Measurements from ENCODE around the gene SLC19A1.

The SLC19A1 gene

DNA sequence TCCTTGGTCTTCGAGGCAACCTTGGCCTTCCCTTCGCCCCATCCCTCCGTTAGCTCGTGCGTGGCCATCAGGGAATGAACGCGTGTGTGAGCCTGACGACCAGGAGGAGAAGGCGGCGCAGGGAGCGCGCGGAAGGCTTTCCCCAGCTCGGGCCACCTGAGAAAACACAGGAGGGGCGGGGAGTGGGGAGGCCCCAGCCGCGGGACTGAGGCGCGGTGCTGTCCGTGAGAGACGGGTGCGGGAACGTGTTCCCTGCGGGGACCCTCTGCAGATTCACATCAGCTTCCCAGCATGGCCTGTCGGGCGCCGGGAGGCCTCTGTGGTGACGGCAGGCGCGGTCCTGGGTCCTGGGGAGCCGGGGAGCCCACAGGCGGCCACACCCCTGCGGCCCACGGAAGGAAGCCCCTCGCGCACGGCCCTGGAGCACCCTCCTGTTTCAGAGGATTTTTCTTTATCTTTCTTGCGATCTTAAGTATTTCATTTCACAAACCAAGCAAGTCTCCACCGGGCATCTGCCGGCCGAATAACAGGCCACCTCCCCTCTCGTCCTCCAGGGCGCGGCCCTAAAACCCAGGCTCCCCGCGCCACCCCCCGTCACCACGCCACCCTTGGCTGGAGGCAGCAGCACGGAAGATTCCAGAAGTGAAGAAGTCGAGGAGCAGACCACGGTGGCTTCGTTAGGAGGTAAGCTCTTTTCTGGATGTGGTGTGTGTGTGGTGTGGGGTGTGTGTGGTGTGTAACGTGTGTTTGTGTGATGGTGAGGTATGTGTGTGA, 66.3 kb downstream of the SLC19A1 start:
- DNase-seq: no peak

DNA sequence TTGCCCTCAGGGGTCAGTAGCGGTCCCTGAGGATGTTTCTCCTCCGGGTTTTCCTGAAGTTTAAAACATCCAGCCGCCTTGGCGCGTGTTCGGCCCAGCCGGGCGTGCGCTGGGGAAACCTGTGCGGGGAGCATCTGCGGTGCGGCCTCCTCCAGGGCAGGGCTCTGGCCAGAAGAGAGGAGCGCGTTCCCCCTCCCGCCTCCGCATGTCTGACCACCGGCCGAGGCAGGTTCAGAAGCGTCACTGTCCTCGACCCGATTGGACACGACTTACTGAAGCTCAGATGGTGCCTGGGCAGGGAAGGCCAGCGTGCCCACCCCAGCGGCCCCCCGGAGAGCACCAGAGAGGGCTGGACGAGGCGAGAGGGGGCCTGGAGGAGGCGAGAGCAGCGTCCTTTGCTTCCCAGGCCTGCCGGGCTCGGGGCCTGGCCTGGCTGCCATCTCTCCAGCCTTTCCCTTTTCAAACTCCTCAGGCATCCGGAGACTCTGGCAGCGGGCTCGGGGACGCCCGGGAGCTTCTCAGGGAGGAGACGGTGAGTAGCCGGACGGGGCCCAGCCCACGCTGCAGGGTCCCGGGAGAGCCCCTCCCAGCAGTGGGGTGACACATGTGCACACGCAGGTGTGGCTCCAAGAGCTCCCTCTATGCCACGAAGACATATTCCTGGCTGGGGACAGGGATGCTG, 67.1 kb downstream of the SLC19A1 start:
- DNase-seq: no peak

- DNase-seq: no peak
Measured at GRCh38 chr21:45474323-45474950, 67.8 kb downstream of the SLC19A1 start.

DNA sequence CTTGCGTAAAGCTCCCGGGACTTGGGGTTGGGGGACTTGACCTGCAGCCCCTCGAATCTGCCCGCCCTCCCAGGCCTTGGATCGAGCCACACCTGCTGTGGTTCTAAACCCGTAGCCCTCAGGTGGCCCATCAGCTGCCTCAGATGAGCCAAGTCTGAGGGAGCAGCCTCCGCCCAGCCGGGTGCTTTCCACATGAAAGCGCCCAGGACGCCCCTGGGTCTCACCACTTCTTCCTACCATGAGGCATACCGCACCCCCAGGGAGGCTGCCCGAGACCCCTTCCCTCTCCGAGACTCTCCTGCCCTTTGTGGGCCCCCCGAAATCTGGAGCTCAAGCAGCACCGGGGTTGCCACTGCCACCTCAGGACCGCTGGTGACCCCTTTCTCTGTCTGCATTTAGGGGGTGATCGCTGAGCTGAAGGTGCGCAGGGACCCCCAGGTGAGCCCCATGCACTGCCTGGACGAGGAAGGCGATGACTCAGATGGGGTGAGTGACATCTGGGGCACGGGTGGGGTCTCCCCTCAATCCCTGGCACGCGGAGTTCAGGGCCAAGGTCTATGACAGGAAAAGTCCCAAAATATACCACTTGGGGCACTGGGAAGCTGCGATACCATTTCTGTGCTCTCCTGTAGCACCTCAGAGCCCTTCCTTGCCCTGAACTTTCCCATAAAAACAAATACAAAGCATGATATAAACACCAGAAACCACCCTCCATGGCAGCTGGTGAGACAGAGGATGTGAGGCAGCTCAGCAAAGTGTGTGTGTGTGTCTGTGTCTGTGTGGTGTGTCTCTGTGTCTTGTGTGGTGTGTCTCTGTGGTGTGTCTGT, 68.5 kb downstream of the SLC19A1 start:
- DNase-seq: no peak

GRCh38 chr21:45472445-45473365, 69.5 kb downstream of the SLC19A1 start:
- no peak for DNase-seq

DNA sequence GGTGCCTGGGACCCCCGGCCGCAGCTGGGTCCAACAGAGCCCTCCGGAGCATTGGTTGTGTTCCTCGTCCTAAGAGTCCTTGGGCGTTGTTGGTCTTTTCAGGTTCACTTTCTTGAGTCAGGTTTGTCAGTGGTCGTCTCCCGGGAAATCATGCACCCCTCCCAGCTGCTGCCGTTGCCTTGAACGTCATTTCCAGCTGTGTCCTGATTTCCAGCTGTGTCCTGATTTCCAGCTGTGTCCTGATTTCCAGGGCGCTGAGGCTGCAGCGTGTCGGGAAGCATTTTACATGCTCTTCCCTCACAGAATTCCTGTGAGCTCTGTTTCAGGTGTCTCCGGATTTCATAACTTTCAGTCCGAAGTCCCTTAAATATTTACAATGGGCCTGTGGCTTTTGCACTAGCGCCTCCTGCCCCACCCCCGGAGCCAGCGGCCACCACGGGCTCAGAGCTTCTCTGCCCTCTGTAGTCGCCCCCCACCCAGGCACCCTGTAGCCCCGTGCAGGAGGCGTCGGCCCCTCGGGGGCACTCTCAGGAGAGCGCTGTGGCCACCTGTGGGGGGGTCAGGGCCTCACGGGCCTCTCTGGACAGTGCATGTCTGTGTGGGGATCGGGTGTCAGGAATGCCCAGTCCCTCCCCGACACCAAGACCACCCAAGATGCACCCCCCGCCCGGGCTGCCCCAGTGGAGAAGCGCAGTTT, 70.6 kb downstream of the SLC19A1 start:
- DNase-seq: no peak

DNA sequence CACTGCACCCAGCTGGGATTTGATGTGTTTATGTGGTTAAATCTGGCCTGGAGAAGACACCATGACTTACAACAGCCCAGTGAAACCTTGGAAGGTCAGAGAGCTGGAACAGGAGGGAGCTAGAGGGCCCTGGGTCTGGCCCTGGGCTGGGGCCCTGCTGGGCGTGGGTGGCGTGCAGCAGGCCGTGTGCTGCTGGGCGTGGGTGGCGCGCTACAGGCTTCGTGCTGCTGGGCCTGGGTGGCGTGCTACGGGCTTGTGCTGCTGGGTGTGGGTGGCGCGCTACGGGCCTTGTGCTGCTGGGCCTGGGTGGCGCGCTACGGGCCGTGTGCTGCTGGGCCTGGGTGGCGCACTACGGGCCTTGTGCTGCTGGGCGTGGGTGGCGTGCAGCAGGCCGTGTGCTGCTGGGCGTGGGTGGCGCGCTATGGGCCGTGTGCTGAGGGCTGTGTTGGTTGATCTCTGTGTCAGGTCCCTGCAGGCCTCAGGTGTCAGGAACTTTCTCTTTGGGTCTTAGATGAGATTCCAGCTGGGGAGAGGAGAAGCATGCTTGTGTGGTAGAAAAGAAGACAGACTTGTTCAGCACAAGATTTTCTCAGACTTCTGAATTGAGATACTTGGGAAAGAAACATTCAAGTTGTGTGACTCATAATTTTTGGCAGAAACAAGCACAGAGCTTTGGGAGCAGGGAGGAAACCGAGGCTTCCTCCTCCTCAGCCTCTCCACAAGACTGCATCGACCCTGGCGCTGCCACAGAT, 71.3 kb downstream of the SLC19A1 start:
- DNase-seq: no peak

DNA sequence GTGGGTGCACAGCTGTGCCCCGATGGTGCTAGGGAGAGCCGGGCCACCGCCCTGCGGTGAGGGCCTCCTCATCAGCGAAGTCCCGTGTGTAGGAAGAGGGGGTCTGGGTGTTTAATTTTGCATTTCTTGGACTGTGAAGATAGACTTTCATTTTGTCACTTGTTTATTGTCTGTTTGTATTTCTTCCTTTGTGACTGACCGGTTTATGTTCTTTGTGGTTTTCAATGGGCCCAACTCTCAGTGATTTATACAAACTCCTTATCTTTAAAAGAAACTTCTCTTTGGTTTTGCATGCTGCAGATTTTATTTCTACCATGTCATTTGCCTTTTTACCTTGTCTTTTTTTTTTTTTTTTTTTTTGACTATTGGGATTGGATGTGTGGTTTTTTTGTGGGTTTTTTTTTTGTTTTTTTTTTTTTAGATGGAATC, 72.1 kb downstream of the SLC19A1 start:
- no peak for DNase-seq

GRCh38 chr21:45469273-45470086, 72.8 kb downstream of the SLC19A1 start:
- no peak for DNase-seq

GRCh38 chr21:45468971-45469272, 73.3 kb downstream of the SLC19A1 start:
- DNase-seq: no peak

DNA sequence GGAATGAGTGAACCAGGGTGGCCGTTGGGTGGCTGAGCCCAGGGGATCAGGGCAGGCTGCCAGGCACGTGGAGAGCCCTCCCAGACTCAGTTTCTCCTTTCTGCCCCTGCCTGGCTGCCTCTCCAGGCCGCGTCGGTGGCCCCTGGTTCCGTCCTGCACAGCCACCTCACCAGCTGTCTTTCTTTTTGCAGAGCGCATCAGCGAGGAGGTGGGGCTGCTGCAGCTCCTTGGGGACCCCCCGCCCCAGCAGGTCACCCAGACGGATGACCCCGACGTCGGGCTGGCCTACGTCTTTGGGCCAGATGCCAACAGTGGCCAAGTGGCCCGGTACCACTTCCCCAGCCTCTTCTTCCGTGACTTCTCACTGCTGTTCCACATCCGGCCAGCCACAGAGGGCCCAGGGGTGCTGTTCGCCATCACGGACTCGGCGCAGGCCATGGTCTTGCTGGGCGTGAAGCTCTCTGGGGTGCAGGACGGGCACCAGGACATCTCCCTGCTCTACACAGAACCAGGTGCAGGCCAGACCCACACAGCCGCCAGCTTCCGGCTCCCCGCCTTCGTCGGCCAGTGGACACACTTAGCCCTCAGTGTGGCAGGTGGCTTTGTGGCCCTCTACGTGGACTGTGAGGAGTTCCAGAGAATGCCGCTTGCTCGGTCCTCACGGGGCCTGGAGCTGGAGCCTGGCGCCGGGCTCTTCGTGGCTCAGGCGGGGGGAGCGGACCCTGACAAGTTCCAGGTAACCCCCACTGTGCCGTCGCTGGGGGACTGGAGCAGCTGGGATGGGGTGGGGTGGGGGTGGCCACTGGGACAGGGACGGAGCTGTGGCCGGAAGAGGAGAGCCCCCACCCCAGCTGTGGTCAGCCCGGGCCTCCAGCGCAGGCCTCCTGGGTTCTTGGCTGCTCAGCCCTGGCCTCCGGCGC, 73.9 kb downstream of the SLC19A1 start:
- DNase-seq: no peak

DNA sequence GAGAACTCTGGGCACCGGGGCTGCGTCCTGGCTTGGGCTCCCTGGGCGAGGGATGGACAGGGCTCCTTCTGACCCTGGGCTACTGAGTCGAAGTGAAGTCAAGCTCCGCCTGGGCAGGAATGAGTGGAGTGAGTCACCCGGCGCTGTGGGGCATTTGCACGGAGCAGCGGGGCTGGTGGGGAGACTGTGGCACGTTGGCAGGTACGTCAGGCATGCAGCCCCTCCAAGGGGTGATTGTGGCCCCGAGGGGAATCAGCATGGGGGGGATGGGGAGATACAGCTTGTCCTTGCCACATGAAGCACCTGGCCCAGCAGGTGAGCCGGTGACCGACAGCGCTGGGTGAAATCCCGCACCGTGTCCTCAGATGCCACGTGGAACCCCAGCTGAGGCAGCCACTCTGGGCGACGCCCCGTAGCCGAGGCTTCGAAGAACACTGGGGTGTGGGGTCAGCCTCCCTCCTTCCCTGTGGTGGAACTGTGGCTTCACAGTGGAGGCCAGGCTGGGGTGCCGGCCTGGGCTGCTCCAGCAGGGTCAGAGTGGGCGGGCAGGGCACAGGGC, 74.9 kb downstream of the SLC19A1 start:
- DNase-seq: peak; percentile 22

DNA sequence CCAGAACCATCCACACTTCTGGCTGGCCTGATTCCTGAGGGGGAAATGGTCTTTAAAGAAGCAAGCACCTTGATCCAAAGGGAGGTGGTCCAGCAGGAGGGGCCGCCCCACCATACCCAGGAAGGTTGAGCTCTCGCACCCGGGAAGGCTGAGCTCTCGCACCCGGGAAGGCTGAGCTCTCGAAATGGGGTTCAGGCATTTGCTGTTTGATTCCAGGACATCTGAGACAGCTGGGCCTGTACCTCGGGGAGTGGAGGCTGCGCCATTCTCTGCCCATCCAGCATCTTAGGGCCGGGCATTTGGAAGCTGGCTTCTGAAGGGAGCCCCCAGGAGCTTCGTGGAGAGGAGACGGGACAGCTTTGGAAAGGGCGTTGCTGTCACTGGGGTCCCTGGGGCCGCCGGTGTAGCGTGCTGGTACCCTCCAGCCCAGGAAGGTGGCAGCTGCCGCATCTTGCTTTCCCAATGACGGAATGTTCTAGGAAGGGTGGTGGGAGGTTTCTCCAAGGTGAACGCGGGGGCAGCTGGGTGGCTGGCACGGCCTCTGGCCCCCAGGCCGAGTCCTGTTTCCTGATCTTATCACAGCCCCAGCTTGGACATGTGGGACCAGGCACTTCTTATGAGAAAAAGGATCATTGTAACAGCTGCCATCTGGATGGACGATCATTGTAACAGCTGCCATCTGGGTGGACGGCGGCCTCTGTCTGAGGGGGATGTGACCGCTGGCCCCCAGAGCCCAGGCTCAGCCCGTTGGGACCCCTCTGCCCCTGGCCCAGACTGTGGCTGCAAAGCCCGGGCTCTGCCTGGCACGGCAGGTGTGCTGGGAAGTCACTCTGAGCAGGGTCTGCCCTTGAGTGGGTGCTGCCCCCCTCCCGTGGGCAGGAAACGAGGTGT, 75.7 kb downstream of the SLC19A1 start:
- no peak for DNase-seq

GRCh38 chr21:45465611-45466329, 76.5 kb downstream of the SLC19A1 start:
- DNase-seq: no peak

GRCh38 chr21:45465105-45465504, 77.1 kb downstream of the SLC19A1 start:
- no peak for DNase-seq

DNA sequence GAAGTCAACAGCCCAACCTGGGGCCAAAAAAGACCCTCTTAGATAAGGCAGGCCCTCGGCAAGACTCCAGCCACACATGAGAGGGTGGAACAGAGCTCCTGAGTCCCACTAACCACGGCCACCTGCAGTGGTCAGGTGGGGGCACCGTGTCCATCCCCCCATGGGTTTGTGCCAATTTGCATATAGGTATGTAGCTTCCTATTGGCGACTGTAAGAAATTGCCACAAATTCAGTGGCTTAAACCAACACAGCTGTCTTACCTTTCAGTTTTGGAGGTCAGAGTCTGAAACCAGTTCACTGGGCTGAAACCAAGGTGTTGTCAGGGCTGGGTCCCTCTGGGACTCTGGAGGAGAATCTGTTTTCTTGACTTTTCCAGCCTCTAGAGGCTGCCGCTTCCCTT, 77.9 kb downstream of the SLC19A1 start:
- no peak for DNase-seq

- no peak for DNase-seq
Measured at GRCh38 chr21:45463871-45464270, 78.4 kb downstream of the SLC19A1 start.

All from T1000 (cell line).